ENCODE measurements around the gene DDAH2.

- no peak for TF ChIP-seq EZH2 (IDR thresholded peaks at IDR 0.05; ENCODE audit: borderline replicate concordance, low read depth, low read length, poor library complexity, severe bottlenecking)
- TF ChIP-seq CTCF (conservative IDR thresholded peaks at IDR 0.05; ENCODE audit: low read depth, low read length): no peak
These were observed 27.3 kb downstream of the DDAH2 start for GRCh38 chr6:31701666-31702404.

Data from A673 (cell line).